Activated CD8-positive, alpha-beta memory T cell treated with anti-CD3 and anti-CD28 coated beads for 24 hours (primary cell): ENCODE measurements around the gene RUNX1.
A peak's percentile ranks its signal among the peaks of the same experiment; 100 is the strongest.

ENCODE experiments used
- DNase-seq: peaks from one replicate; pipeline ENCODE4 v3.0.0-alpha.2; 2020

The RUNX1 gene

DNA sequence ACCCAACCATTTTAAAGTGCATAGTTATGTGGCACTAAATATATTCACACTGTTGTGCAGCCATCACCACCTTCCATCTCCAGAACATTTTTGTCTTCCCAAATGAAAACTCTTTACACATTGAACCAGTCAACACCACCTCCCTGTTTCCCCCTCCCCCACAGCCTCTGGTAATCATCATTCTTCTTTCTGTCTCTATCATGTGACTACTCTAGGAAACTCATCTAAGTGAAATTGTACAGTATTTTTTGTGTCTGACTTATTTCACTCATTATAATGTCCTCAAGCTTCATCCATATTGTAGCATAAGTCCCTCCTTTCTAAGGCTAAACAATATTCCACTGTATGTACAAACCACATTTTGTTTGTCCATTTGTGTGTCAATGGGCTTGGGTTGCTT lies 128.0 kb downstream of the RUNX1 start:
- no peak for DNase-seq

DNA sequence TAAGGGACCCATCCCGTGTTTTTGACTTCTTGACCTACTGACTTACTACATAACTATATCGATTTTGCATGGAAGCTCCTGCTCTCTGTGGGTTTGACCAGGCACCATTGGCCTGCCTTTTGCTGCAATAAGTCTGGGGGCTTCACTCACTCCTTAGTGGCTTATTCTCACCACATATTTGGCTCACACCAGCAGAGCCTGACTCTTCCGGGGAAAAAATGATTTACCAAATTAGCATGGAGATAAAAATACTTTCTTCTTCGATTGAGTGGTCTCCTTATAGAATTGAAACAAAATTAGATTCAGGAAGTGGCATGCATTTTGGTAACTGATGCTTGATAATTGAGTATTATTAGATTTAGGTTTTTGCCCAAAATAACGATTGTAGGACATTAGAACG lies 129.7 kb downstream of the RUNX1 start:
- no peak for DNase-seq

DNA sequence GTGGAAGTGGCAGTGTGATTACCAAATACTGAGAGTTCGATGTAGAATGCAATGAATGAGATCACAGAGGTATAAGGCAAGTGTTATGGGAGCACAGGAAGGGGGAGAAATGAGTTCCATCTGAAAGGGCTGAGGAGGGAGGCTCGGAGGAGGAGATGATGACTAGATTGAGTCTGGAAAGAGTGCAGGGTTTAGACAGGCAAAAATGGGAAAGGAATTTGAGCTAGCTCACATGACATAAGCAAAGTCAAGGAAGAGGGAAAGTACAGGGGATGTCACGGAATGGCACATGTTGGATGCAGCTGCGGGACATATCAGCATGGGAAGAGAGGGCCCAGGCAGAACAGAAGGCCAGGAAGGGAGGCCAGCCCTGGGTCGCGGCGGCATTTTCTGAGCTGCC lies 132.7 kb downstream of the RUNX1 start:
- DNase-seq, result no peak

DNA sequence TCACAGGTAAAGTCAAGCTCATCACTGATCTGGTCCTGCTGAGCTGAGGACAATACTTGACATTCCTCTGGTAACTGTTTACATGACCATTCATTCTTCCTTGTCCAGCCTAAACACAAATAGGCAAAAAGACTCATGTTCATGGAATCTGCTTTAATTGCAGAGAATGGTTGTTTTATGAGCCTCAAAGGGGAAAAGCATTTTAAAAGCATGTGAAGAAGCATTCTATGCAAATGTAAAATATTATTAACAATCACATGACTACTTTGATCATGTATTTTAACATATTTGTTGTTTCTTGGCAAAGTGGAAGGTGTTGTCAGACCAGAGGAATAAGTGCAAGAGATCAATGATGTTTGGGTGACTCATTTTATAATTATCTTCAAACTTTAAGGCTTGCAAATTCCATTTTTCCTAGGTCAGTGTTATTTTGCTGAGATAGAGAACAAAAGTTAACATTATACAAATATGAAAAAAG lies 133.7 kb downstream of the RUNX1 start:
- DNase-seq, result no peak

DNA sequence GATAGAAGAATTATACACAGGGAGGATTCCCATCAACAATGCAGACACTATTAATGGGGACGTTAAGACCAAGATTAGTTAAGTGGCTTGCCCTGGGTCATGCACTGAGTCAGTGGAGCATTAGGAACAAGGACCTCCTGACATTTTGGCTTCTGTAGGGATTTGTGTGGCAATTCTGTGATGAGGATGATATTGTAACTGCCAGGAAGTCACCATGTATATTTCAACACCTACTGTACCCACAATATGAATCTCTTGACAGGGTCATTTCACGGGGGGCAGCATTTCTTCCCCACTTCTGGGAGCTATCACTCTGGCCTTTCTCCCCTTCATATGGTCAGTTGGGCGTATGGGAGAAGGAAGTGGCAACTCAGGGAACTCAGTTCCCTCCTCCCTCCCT lies 134.9 kb downstream of the RUNX1 start:
- peak; percentile 24 for DNase-seq

GRCh38 chr21:34913811-34914210 lies 135.3 kb downstream of the RUNX1 start:
- peak; percentile 21 for DNase-seq

- peak; percentile 37 for DNase-seq
Measured at GRCh38 chr21:34912022-34912945, 136.8 kb downstream of the RUNX1 start.

DNA sequence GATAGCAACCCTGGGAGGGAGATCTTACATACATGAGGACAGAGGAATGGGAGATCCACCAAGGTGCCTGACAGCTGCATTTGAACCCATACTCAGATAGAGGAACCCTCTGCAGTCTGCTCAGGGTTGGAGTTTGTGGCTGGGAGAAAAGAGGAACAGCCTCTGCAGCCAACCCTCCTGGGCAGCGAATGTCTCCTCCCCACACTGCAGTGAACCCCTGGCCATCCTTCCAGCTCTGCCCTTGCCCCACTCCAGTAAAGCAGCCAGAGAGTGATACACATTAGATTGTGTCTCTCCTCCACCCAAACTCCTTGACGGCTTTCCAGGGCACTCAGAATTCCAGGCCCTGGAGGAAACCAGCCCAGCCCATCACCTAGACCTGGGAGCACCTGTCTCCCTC lies 137.7 kb downstream of the RUNX1 start:
- peak; percentile 52 for DNase-seq

- DNase-seq, result peak; percentile 35
Measured at GRCh38 chr21:34910396-34910795, 138.7 kb downstream of the RUNX1 start.

DNA sequence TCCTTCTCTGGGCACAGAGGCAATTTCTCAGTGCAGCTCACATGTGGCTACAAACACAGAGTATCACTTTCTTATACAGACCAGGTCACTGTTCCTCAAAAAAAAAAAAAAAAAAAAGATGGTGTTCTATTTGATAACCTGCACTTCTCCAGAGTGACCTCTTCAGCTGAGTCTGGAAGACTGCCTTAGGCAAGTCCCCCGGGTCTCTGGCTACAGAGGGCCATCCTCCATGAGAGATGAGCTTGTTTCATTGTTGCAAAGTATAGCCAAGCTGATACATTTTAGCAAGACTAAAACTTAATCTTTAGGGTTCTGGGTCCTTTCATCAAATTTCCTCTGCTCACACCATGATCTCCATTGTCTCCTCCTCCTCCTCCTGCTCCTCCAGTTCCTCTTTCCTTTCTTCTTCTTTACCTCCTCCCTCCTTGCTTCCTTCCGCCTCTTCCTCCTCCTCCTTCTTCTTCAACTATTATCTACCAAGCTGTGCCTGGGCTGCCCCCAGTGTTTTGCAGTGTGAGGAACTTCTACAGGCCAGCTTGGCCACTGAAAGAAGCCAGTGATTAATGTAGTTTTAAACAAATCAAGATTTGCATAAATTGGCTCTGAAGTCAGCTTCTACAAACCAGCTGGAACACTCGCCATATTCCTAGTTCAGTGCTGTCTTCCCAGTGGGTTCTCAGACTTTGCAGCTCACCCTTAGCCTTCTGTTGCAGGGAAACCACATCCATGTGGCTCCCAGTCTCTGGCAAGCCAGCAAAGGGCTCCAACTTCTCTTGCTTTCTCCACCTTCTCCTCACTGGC lies 139.4 kb downstream of the RUNX1 start:
- DNase-seq, result peak; percentile 47

DNA sequence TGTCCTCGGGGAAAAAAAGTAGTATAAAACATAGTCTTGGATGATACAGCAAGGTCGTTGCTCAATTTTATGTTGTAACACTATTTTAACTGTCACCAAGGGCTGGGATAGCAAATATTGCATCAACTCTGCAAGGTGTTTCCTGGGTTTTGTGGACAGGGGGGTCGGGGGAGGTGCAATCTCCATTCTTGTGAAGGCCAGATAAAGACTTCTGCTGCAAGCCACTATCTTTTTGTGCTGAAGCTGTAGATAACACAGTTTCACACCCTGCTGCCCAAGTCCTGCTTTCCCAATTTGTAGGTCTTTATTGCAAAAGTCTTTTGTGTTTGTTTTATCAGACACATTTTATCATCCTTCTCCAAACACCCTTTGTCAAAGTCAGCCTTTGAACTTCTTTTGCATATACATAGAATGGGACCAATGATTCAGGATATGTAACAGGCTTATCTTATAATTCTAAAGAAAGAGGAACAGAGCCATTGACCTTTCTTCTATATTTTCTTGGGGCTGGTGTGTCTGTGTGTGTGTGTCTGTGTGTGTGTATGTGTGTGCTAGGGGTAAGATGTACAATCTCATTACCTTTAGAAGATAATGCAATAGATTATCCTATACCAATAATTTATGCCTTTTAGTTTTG lies 140.6 kb downstream of the RUNX1 start:
- peak; percentile 30 for DNase-seq

- DNase-seq, result peak; percentile 11
Measured at GRCh38 chr21:34907461-34908418, 141.4 kb downstream of the RUNX1 start.

DNA sequence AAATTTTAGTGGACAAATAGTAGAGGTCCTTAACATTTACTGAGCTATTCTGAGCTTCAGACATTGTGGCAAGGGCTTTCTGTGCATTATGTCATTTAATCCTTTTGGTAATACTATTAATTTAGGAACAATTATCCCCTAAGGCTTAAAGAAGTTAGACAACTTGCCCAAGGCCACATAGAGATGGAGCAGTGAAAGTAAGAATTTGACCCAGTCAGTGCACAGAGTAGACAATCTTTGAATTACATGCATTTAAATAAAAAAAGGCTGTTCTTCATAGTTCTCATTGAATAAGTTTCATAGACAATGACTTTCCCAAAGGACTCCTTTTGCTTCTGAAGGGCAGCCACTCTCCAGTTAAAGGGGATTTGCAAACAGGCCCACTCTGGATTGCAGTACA lies 142.7 kb downstream of the RUNX1 start:
- DNase-seq, result no peak

DNA sequence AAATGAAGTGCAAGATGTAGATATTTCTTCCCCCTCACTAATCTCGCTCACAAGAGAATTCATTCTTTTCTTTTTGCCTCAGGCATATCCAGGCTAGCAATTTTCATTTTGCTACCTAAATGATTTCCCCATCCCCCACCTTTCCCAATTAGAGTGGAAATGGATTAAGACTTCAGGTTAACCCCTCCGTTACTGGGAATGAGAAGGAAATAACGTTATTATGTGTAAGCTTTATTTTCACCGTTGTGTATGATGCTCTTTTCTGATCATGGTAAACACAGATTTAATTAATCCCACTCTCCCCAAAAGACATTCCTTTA lies 143.9 kb downstream of the RUNX1 start:
- DNase-seq, result no peak

DNA sequence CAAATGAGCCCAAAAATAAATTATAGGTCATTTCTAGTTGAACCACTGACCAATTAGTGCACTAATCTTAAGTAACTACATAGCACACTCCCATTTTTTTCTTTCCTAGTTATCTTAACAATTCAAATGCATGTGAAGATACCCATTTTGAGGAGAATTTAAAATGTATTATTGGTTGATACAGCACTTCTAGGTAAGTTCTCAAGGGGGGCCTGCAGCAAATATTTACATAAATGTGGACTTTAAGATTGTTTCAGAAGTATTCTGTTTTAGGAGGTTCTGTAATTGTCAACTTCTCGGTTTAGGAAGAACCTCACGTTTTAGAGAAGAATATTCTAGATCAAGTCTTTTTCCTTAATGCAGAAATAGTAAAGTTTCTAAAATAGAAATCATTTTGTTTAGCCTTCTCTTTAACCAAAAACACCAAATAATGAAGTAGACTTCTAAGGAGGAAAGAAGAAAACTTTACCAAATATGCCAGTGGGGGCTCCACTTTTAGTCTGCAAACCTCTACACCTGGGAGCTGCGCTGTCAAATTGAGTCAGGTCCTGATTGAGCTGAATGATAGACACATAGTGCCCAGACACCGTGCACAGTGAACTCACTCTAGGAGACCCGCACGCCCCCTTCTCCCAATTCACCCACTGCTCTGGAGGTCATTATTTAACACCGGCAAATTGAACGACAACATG lies 144.4 kb downstream of the RUNX1 start:
- no peak for DNase-seq

DNA sequence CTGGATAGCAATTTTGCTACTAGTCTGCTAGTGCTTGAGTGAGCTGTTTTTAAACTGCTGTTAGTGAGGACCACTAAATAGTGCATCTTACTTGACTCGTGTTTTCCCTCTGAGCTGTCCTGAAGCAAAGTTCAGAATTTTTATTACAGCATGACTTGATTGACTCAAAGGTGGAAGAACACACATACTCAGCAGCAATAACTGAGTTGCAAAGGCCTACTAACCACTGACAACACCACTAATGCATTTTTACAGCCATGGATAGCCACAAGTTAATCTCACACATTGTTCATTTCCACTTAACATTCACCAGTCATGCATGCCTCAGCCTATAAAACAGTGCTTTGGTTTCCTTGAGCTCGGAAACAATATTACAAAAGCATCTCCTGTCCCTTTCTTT lies 148.7 kb downstream of the RUNX1 start:
- no peak for DNase-seq

DNA sequence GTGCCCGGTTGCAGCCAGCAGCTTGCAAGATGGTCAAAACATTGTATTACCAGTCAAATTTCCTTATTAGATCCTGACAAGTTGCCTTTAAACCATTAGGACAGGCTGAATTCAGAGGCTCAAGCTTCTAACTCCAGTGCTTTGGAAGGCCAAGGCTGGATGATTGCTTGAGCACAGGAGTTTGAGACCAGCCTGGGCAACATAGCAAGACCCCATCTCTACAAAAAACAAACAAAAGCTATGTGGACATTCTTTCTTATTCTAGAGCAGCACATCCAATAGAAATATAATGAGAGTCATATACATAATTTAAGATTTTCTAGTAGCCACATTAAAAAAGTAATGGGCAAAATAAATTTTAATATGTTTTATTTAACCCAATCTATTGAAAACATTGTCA lies 149.3 kb downstream of the RUNX1 start:
- peak; percentile 37 for DNase-seq

GRCh38 chr21:34899302-34899701 lies 149.8 kb downstream of the RUNX1 start:
- peak; percentile 15 for DNase-seq

DNA sequence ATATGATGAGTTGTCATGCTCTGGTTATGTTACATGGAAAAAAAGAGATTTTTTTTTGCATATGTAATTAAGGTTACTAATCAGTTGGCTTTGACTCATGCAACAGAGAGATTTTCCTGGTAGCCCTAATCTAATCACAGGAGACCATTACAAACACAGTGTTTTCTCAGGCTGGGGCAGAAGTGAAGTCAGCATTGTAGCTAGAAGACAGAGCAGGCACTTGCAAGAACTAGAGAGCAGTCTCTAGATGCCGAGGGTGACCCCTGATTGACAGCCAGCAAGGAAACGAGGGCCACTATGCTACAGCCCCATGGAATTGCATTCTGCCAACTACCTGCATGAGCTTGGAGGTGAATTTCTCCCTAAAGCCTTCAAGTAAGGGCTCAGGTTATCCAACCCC lies 151.3 kb downstream of the RUNX1 start:
- DNase-seq, result peak; percentile 53

DNA sequence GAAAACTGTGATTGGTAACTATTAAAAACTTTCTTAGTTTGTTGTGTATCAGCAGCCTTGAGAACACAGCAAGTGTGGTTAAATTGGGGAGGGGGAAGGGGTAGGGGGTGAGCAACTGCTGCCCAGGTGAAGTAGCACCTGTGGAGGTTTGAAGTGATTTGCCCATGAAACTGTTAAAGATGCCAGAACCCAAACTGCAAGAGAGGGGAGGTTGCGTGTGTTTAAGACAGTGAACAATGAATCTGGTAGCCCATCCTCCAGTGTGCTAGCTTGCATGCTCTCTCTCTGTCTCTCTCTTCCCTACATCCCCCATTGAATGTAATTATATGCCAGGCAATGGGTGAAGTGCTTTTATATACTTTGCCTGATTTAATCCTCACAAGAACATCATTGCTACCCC lies 154.7 kb downstream of the RUNX1 start:
- peak; percentile 51 for DNase-seq

GRCh38 chr21:34892209-34892608 lies 156.9 kb downstream of the RUNX1 start:
- DNase-seq, result no peak

GRCh38 chr21:34891613-34891943 lies 157.5 kb downstream of the RUNX1 start:
- DNase-seq, result no peak
